ENCODE data around the gene GPC1.

The GPC1 gene

DNA sequence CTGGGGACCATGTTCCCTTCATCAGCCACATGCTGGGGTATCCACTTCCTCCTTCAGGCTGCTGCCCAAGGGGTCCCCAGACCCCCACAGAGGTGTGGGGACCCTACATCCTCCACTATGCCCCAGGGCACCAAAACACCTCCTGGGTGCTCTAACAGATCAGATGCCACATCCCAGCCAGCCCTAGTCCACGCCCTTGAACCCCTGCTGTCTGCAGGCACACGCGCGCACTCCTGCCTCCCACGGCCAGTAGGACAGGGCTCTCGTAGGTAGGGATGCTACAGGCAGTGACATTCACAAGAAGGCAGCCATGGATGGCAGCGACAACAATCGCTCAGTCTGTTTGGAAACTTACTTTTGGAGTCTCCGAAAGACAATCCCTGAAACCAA is 3.0 kb upstream of the GPC1 start:
- ATAC-seq (replicated peaks; ENCODE audit: extremely low read depth, poor library complexity, severe bottlenecking) (no peak), DNase-seq (ENCODE audit: low spot score in 2 of 2) (no peak)
- no peaks in the 10 kb centered on the region for H3K9me3 Mint-ChIP-seq
- H3K36me3 Mint-ChIP-seq (ENCODE audit: insufficient read depth) = no peaks in the 10 kb centered on the region
- no peak overlapping the region for H3K4me3 Mint-ChIP-seq
- no peak overlapping the region for H3K27ac Mint-ChIP-seq (ENCODE audit: low read depth)
- peaks cover 29% of the 10 kb centered on the region for H3K27me3 Mint-ChIP-seq
- no peaks in the 10 kb centered on the region for H3K4me1 Mint-ChIP-seq

- Mint-ChIP-seq H3K36me3 (ENCODE audit: insufficient read depth) (no peaks in the 10 kb centered on the region), H3K27ac (ENCODE audit: low read depth) (no peak overlapping the region), H3K9me3 (no peaks in the 10 kb centered on the region), H3K4me1 (peaks cover 6% of the 10 kb centered on the region), H3K4me3 (peak overlapping the region; percentile 79), H3K27me3 (peaks cover 36% of the 10 kb centered on the region)
- ATAC-seq (replicated peaks; ENCODE audit: extremely low read depth, poor library complexity, severe bottlenecking) (no peak), DNase-seq (ENCODE audit: low spot score in 2 of 2) (no peak)
These were observed 2.4 kb upstream of the GPC1 start for GRCh38 chr2:240432820-240433801.

- H3K36me3 Mint-ChIP-seq (ENCODE audit: insufficient read depth) = no peaks in the 10 kb centered on the region
- peaks cover 10% of the 10 kb centered on the region for H3K4me1 Mint-ChIP-seq
- no peak for DNase-seq (ENCODE audit: low spot score in 2 of 2)
- ATAC-seq (replicated peaks; ENCODE audit: extremely low read depth, poor library complexity, severe bottlenecking) = no peak
- peak overlapping the region; percentile 79 for H3K4me3 Mint-ChIP-seq
- H3K27me3 Mint-ChIP-seq = peaks cover 42% of the 10 kb centered on the region
- no peaks in the 10 kb centered on the region for H3K9me3 Mint-ChIP-seq
- H3K27ac Mint-ChIP-seq (ENCODE audit: low read depth) = no peak overlapping the region
These were observed 1.3 kb upstream of the GPC1 start for GRCh38 chr2:240433973-240434727.

GRCh38 chr2:240434728-240435456 is 571 bp upstream of the GPC1 start:
- ATAC-seq (replicated peaks; ENCODE audit: extremely low read depth, poor library complexity, severe bottlenecking) (peak; percentile 74), DNase-seq (ENCODE audit: low spot score in 2 of 2) (peak; percentile 62 to 63)
- H3K4me3 Mint-ChIP-seq = peak overlapping the region; percentile 79
- no peak overlapping the region for H3K27ac Mint-ChIP-seq (ENCODE audit: low read depth)
- H3K9me3 Mint-ChIP-seq = no peaks in the 10 kb centered on the region
- peaks cover 10% of the 10 kb centered on the region for H3K4me1 Mint-ChIP-seq
- H3K36me3 Mint-ChIP-seq (ENCODE audit: insufficient read depth) = no peaks in the 10 kb centered on the region
- H3K27me3 Mint-ChIP-seq = peaks cover 42% of the 10 kb centered on the region

DNA sequence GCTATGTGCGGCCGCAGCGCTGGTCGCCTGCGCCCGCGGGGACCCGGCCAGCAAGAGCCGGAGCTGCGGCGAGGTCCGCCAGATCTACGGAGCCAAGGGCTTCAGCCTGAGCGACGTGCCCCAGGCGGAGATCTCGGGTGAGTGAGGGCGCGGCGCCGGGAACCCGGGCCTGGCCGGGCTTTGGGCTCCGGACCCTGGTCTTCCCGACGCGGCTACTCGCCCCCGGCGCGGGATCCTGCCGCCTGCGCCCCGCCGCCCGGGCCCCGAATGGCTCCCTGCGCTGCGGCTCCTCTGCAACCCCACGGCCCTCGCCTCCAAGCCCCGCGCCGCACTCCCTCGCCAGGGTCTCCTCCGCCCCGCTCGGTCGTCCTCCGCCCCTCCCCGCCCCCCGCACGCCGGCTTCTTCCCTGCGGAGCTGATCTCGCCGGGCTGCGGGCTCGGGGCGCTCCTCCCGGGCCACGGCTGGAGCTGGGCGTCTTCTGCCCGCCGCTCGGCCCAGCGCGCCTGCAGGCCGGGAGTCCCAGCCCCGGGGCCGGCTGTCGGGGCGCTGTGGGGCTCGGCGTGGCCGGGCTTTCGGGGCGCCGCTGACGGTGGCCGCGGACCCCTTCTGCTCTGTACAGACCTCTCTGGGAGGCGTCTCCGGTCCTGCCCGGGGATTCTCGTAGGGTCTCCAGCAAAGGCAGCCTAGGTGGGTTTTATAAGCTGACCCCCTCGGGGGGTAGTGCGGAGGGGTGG is 652 bp downstream of the GPC1 start:
- DNase-seq (ENCODE audit: low spot score in 2 of 2) = no peak
- Mint-ChIP-seq H3K27me3 (peaks cover 42% of the 10 kb centered on the region), H3K4me3 (peak overlapping the region; percentile 56), H3K9me3 (no peaks in the 10 kb centered on the region), H3K36me3 (ENCODE audit: insufficient read depth) (no peaks in the 10 kb centered on the region), H3K4me1 (peaks cover 10% of the 10 kb centered on the region), H3K27ac (ENCODE audit: low read depth) (no peak overlapping the region)
- no peak for ATAC-seq (replicated peaks; ENCODE audit: extremely low read depth, poor library complexity, severe bottlenecking)

GRCh38 chr2:240436683-240437550 is 1.5 kb downstream of the GPC1 start:
- H3K27ac Mint-ChIP-seq (ENCODE audit: low read depth) = no peak overlapping the region
- no peak for ATAC-seq (replicated peaks; ENCODE audit: extremely low read depth, poor library complexity, severe bottlenecking)
- no peak for DNase-seq (ENCODE audit: low spot score in 2 of 2)
- H3K9me3 Mint-ChIP-seq = no peaks in the 10 kb centered on the region
- peaks cover 10% of the 10 kb centered on the region for H3K4me1 Mint-ChIP-seq
- H3K36me3 Mint-ChIP-seq (ENCODE audit: insufficient read depth) = no peaks in the 10 kb centered on the region
- H3K4me3 Mint-ChIP-seq = peak overlapping the region; percentile 56
- H3K27me3 Mint-ChIP-seq = peaks cover 40% of the 10 kb centered on the region

DNA sequence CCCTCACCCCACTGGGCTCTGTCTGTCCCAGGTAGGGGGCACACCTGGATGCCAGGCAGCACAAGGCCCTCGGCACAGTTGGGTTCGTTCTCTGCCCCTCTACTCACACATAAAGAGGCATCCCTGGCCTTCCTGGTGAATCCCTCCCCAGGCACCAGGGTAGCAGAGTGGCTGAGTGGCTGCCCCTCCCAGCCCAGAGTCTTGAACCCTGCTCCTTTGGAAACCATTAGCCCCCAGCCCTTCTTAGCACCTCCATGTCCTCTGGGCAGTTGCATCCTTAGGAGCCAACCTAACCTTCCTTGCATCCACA is 2.0 kb downstream of the GPC1 start:
- Mint-ChIP-seq H3K9me3 (no peaks in the 10 kb centered on the region), H3K4me3 (peak overlapping the region; percentile 56), H3K36me3 (ENCODE audit: insufficient read depth) (no peaks in the 10 kb centered on the region), H3K4me1 (peaks cover 10% of the 10 kb centered on the region), H3K27ac (ENCODE audit: low read depth) (peak overlapping the region; percentile 22), H3K27me3 (peaks cover 34% of the 10 kb centered on the region)
- ATAC-seq (replicated peaks; ENCODE audit: extremely low read depth, poor library complexity, severe bottlenecking) (no peak), DNase-seq (ENCODE audit: low spot score in 2 of 2) (no peak)

DNA sequence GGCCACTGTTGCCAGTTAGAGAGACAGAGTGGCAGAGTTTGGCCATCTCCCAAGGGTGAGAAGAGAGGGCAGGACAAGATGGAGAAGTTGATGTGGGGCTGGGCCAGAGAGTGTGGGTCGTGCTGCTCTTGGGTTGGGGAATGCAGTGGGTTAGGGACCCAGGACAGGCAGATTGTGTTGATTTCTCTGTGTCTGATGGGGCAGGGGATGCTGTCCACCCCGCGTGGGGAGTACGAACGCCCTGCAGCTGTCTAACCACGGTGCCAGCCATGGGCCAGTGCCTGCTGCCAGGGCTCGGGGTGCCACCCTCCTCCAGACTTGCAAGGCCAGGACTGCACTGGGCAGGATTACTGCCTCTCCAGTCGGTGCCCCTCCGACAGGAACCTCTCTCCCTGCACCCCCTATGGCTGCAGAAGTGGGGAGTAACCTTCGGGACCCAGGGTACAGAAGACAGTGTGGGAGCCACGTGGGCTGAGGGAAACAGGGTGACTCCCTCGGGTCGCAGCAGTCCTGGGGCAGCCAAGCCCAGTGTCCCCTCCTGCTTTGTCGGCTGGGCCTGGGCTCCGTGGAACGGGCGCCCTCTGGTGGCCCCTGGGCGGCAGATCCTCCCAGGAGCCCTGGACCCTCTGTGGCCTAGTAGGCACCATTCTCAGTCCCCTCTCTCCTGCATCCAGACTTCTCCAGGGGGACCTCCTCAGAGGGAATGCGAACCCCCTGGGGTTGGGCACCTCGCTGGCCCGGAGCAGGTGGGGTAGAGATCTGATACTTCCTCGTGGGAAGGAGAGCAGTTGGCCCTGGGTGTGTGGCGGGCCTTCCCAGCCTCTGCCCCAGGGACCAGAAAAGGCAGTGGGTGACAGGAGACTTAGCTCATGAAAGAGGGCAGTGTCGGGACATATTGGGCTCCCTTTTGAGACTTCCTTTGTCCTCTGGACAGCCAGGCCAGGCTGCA is 2.7 kb downstream of the GPC1 start:
- Mint-ChIP-seq H3K9me3 (no peaks in the 10 kb centered on the region), H3K27me3 (peaks cover 27% of the 10 kb centered on the region), H3K4me3 (peak overlapping the region; percentile 56), H3K4me1 (peaks cover 10% of the 10 kb centered on the region), H3K27ac (ENCODE audit: low read depth) (peak overlapping the region; percentile 22), H3K36me3 (ENCODE audit: insufficient read depth) (no peaks in the 10 kb centered on the region)
- ATAC-seq (replicated peaks; ENCODE audit: extremely low read depth, poor library complexity, severe bottlenecking) = peak; percentile 52
- DNase-seq (ENCODE audit: low spot score in 2 of 2) = peak; percentile 34 to 54

GRCh38 chr2:240438810-240439697 is 3.6 kb downstream of the GPC1 start:
- DNase-seq (ENCODE audit: low spot score in 2 of 2) (no peak), ATAC-seq (replicated peaks; ENCODE audit: extremely low read depth, poor library complexity, severe bottlenecking) (no peak)
- H3K36me3 Mint-ChIP-seq (ENCODE audit: insufficient read depth) = no peaks in the 10 kb centered on the region
- H3K9me3 Mint-ChIP-seq = no peaks in the 10 kb centered on the region
- H3K27me3 Mint-ChIP-seq = peaks cover 21% of the 10 kb centered on the region
- no peak overlapping the region for H3K27ac Mint-ChIP-seq (ENCODE audit: low read depth)
- H3K4me3 Mint-ChIP-seq = no peak overlapping the region
- peaks cover 10% of the 10 kb centered on the region for H3K4me1 Mint-ChIP-seq

DNA sequence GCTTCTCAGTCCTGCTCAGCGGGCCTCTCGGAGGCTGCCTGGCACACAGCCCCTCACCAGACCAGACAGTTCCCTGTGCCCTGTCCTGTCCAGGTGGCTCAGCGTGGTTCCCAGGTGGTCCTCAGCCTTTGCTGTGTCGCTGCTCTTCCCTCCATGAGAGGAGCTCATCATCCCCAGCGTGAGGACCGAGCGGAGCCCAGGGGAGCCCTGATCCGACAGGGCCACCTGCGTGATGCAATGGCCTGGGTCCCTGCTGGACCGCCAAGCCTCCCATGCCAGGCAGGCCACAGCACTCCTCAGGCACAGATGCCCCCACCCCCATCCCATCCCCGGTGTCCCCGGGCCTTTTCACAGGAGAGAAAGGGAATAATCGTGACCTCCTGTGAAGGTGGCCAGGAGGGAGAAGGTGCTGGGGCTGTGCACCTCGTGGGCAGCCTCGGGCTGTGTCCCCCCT is 4.3 kb downstream of the GPC1 start:
- H3K27me3 Mint-ChIP-seq = peaks cover 21% of the 10 kb centered on the region
- no peaks in the 10 kb centered on the region for H3K9me3 Mint-ChIP-seq
- peaks cover 2% of the 10 kb centered on the region for H3K36me3 Mint-ChIP-seq (ENCODE audit: insufficient read depth)
- H3K4me3 Mint-ChIP-seq = no peak overlapping the region
- H3K27ac Mint-ChIP-seq (ENCODE audit: low read depth) = no peak overlapping the region
- peaks cover 10% of the 10 kb centered on the region for H3K4me1 Mint-ChIP-seq
- ATAC-seq (replicated peaks; ENCODE audit: extremely low read depth, poor library complexity, severe bottlenecking) (no peak), DNase-seq (ENCODE audit: low spot score in 2 of 2) (no peak)
